Inflammatory macrophage treated with lipopolysaccharide for 1 hour (primary cell): ENCODE measurements around the gene FGFRL1.
A peak's percentile ranks its signal among the peaks of the same experiment; 100 is the strongest.
"Not testable (repeated sequence)": the region's sequence is repeated elsewhere in the genome, so short reads cannot be mapped to it uniquely, and the experiment has no call there.

Source experiments
- DNase-seq, 2 donors: peaks; one replicate each; pipeline ENCODE4 v3.0.0-alpha.2; 2020 to 2022

The FGFRL1 gene

GRCh38 chr4:1041936-1042330, 30.5 kb downstream of the FGFRL1 start:
- no peak for DNase-seq

GRCh38 chr4:1042352-1043055, 31.1 kb downstream of the FGFRL1 start:
- no peak for DNase-seq

- no peak for DNase-seq
Measured at GRCh38 chr4:1043162-1043561, 31.7 kb downstream of the FGFRL1 start.

GRCh38 chr4:1043651-1044468, 32.4 kb downstream of the FGFRL1 start:
- DNase-seq = peak; percentile 92

GRCh38 chr4:1044469-1045192, 33.2 kb downstream of the FGFRL1 start:
- DNase-seq = no peak

- no peak for DNase-seq
Measured at GRCh38 chr4:1045193-1045594, 33.8 kb downstream of the FGFRL1 start.

GRCh38 chr4:1045595-1046201, 34.3 kb downstream of the FGFRL1 start:
- DNase-seq = no peak

GRCh38 chr4:1046581-1047011, 35.2 kb downstream of the FGFRL1 start:
- not testable (repeated sequence) for DNase-seq

- DNase-seq = no peak
Measured at GRCh38 chr4:1047106-1047975, 35.9 kb downstream of the FGFRL1 start.

GRCh38 chr4:1047976-1048772, 36.7 kb downstream of the FGFRL1 start:
- DNase-seq = no peak

GRCh38 chr4:1048773-1049590, 37.6 kb downstream of the FGFRL1 start:
- peak; percentile 83 for DNase-seq

- DNase-seq = no peak
Measured at GRCh38 chr4:1049591-1049905, 38.1 kb downstream of the FGFRL1 start.

GRCh38 chr4:1050486-1051213, 39.2 kb downstream of the FGFRL1 start:
- DNase-seq = no peak

GRCh38 chr4:1051472-1051871, 40.0 kb downstream of the FGFRL1 start:
- no peak for DNase-seq

GRCh38 chr4:1052231-1052671, 40.8 kb downstream of the FGFRL1 start:
- DNase-seq = no peak

GRCh38 chr4:1053080-1053661, 41.7 kb downstream of the FGFRL1 start:
- no peak for DNase-seq

GRCh38 chr4:1053891-1054290, 42.5 kb downstream of the FGFRL1 start:
- not testable (repeated sequence) for DNase-seq

- not testable (repeated sequence) for DNase-seq
Measured at GRCh38 chr4:1054696-1055242, 43.3 kb downstream of the FGFRL1 start.

- not testable (repeated sequence) for DNase-seq
Measured at GRCh38 chr4:1055243-1055701, 43.8 kb downstream of the FGFRL1 start.
